K562 treated with DMSO at 1 percent for 48 hours (cell line): Measurements from ENCODE around the gene DNTTIP2. TPM values are rescaled to one million over a fixed set of nuclear protein-coding genes. Genes with fewer than 3 reads are reported as not detected.

Source experiments
- total RNA-seq: library from RNA; unstranded; fragments of 300-600 nt; gene quantifications from 2 replicates; pipeline ENCODE4 v1.2.3, GENCODE V29; 2022; ENCODE audit warnings: low replicate concordance; ENCODE audit errors: extremely low read depth

The DNTTIP2 gene, protein sequence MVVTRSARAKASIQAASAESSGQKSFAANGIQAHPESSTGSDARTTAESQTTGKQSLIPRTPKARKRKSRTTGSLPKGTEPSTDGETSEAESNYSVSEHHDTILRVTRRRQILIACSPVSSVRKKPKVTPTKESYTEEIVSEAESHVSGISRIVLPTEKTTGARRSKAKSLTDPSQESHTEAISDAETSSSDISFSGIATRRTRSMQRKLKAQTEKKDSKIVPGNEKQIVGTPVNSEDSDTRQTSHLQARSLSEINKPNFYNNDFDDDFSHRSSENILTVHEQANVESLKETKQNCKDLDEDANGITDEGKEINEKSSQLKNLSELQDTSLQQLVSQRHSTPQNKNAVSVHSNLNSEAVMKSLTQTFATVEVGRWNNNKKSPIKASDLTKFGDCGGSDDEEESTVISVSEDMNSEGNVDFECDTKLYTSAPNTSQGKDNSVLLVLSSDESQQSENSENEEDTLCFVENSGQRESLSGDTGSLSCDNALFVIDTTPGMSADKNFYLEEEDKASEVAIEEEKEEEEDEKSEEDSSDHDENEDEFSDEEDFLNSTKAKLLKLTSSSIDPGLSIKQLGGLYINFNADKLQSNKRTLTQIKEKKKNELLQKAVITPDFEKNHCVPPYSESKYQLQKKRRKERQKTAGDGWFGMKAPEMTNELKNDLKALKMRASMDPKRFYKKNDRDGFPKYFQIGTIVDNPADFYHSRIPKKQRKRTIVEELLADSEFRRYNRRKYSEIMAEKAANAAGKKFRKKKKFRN
- total RNA-seq: not detected in 2 replicates

DNA sequence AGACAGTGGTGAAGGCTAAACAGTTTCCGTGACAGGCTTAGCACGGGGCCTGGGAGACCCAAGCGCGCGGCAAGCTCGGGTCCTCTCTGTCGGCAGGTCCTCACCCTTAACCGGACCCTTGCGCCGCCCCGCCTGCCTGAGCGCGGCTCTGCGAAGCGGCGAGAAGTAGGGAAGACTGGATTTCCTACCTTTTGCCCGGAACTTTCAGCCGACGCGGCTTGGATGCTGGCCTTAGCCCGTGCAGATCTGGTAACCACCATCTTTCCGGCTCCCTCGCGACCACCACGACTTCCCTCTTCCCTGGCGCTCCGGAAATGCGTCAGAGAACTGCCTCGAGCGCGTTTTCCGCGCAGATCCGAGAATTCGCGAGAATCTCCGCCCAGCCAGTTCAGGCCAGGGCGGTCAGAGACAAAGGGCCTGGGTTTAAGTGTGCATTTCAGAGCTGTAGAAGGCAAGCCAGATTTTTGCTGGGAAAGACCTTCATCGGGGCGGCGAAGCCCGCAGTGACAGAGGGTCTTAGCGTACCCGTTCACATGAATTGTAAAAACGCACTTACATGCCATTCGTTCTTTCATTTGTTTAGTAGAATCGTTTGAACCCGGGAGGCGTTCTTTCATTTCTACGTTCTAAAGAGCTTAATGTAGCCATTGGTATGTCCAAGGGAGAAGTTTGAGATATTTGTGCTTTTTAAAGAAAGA is at the start of gene DNTTIP2:
TSS of gene DNTTIP2 (minus strand) at position 318 of the 698 bp plus-strand sequence. CDS start at position 260, 58 bp downstream.

DNA sequence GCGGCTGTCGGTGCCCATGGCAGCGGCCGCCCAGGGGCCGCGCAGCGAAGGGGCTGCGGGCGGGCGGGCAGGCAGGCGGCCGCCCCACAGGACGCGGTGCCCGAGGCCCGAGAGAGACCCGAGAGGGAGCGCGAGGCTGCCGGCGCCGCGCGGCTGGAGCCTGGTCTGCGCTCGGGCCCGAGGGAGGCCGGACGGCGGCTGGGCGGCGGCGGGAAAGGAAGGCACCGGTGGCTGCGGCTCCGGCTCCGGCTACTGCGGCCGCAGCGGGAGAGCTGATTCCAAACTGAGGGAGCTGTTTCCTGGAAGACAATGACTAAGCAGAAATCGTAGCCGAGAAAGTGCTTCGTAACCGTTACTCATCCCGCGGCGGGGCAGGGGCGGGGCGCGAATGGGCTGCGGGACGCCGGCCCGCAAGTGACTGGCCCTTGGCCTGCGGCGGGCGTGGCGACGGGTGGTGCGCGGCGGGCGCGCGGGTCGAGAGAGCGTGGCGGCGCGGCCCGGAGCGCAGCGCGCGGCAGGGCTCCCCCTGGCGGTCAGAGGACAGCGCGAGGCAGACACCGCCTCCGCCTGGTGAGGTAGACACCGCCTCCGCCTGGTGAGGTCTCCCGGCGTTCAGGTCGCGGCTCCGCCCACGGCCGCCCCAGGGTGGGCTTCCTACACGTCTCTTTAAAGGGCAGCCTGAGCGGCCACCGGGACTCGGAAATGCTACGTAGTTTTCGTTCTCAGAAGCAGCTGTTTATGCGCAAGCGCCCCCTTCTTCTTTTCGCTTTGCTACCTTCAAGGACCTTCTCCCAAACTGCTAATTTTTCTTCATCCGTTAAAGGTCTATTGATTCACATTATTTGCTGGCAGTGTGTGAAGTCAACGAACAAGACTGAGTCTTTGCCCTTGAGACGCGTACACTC is 30.4 kb upstream of the DNTTIP2 start, which contains the start of gene GCLM:
TSS of gene GCLM (minus strand) at position 285 of the 905 bp plus-strand sequence. CDS start at position 18, 267 bp downstream.

Other genes with a start within 250 kb of the DNTTIP2 start
- gene BCAR3, start 197.4 kb downstream of the DNTTIP2 start, total RNA-seq: not detected in 2 replicates
- not detected in 2 replicates for gene GCLM, start 30.2 kb upstream of the DNTTIP2 start, total RNA-seq
- gene ABCA4, start 241.9 kb upstream of the DNTTIP2 start, total RNA-seq: not detected in 2 replicates